ENCODE results near the gene OXA1L. TPM values are rescaled to one million over a fixed set of nuclear protein-coding genes. Genes with fewer than 3 reads are reported as not detected.

OXA1L gene
- 45.5 and 75.6 TPM in 2 replicates for total RNA-seq

GRCh38 chr14:22766457-22767322 is at the start of gene OXA1L:
TSS of gene OXA1L (plus strand) at chr14:22766688. CDS start at chr14:22766702, 14 bp downstream.

GRCh38 chr14:22814941-22815713 is 48.6 kb downstream of the OXA1L start, which contains the start of gene SLC7A7:
TSS of gene SLC7A7 (minus strand) at chr14:22815435. CDS start at chr14:22813398, 2,037 bp downstream.

Other genes starting within 250 kb of the OXA1L start
- 272 and 342 TPM in 2 replicates for gene DAD1, start 177.5 kb upstream of the OXA1L start, total RNA-seq
- gene ABHD4, start 168.4 kb upstream of the OXA1L start, total RNA-seq: 26.6 and 35.7 TPM in 2 replicates
- under 0.01 TPM in 1 of 2 replicates, not detected in the other for gene OR6J1, start 122.3 kb upstream of the OXA1L start, total RNA-seq
- 2.0 and 7.1 TPM in 2 replicates for gene SLC7A7, start 48.7 kb downstream of the OXA1L start, total RNA-seq
- 30.3 and 64.3 TPM in 2 replicates for gene MRPL52, start 63.2 kb downstream of the OXA1L start, total RNA-seq
- 468 and 649 TPM in 2 replicates for gene MMP14, start 69.9 kb downstream of the OXA1L start, total RNA-seq
- 87.8 and 169 TPM in 2 replicates for gene LRP10, start 105.1 kb downstream of the OXA1L start, total RNA-seq
- gene REM2, start 116.5 kb downstream of the OXA1L start, total RNA-seq: 0.17 and 0.29 TPM in 2 replicates
- gene RBM23, start 152.5 kb downstream of the OXA1L start, total RNA-seq: 61.5 and 79.3 TPM in 2 replicates
- 54.0 and 55.4 TPM in 2 replicates for gene PRMT5, start 162.7 kb downstream of the OXA1L start, total RNA-seq
- 39.9 and 64.4 TPM in 2 replicates for gene HAUS4, start 190.4 kb downstream of the OXA1L start, total RNA-seq
- gene AJUBA, start 215.9 kb downstream of the OXA1L start, total RNA-seq: 17.0 and 47.6 TPM in 2 replicates
- gene C14orf93, start 243.5 kb downstream of the OXA1L start, total RNA-seq: 9.5 and 17.7 TPM in 2 replicates